ENCODE measurements around the gene TENM3.

- TF ChIP-seq CTCF (IDR thresholded peaks at IDR 0.05; ENCODE audit: poor library complexity) (no peak), EZH2 (IDR thresholded peaks at IDR 0.05; ENCODE audit: borderline replicate concordance) (no peak), EZH2phosphoT487 (IDR thresholded peaks at IDR 0.05; ENCODE audit: low read depth, severe bottlenecking, unreplicated experiment) (no peak)
Measured at GRCh38 chr4:182807346-182807745, 564.1 kb downstream of the TENM3 start.

Measured in hepatocyte (in vitro differentiated cells).